Islet of Langerhans (tissue), 1 donor: Measurements from ENCODE around the gene ING3.

Experiments used
- FAIRE-seq: peaks from one replicate; lab custom pipeline; 2011; peaks lifted over from hg19 to GRCh38; lab: Jason Lieb, UNC

The ING3 gene

DNA sequence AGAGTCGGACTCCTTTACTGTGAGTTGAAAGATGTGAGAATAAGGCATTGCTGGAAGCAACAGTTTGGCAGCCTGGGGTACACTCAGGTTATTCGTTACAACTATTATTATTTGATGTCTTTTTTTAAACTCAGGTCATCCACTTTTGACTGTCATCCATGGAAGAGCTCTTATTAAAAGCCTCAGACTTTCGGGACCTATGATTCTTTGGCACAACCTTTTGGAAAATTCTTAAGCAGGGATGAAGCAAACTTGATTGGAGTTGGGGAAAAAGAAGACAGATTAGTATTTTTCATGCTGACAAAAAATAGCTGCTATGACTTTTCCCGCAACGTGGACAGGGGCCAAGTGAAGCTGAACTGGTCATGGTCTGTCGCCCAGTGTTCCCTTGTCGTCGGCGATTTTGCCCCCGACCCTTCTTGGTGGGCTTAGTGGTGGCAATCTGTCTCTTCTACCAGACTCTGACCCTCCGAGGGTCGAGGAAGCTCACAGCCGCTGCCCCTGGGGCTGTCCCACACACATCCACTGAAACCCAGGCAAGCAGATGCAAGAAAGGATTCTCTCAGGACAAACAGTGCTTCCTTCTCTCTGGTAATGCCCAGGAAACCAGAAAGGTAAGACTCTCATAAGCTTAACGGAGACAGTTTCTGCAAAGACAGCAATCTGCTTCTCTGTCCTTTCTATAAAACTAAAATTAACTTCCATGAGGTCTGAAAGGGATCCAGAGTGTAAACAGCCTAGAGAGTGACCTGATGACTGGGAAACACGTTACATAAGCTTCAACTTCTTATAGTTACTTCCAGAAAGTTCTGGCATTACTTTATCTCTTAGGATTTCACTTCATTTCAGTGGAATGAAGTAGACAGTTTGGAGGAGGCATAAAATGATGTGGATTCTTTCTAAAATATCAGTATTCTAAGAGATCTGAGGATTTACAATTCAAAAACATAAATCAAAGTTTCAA lies 39.0 kb downstream of the ING3 start:
- no peak for FAIRE-seq

DNA sequence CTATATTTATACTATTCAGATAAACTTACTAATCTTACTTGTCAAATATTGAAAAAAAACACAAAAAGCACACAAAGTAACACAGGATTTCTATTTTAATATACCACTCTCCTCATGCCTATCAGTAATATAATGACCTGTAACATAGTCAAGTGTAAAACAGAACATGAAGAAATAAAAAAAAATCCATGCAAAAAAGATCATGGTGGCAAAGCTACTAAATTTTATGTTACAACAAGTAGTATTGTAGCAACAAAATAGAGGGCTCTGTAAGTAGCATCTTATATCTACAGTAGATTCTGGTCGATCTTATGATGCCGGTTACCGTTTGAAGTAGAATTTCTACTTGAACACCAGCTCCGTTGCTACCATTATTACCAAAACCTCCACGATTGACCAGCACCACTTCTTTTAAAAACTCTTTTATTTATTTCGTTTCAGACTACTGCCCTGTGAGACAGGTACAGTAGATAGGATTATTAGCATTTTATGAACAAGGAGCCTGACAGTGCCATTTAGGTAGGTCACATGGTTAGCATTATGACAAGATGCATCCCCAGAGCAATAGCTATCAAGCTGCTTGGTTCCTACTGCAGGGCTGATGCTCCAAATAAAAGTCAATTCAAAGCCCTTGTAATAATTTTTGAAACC lies 40.0 kb downstream of the ING3 start:
- no peak for FAIRE-seq

DNA sequence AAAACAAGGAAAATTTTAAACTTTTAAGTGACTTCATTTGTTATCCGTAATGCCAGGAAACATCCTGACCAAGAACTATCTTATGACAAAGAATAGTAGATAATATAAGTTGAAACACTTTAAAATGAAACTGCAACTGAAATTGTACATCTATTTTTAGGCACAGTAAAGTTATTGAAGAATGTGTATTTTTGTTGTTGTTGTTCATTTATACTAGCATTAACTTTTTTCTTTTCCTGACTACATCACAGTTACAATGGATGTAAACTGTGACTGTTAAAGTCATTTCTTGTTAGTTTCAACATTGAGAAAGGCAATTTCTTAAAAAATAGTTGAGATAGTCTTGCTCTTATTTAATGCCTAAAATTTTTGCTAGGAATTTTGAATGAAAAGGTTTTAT lies 40.6 kb downstream of the ING3 start:
- FAIRE-seq, result no peak

- no peak for FAIRE-seq
Measured at GRCh38 chr7:120991581-120991980, 41.0 kb downstream of the ING3 start.

GRCh38 chr7:120992272-120992964 lies 41.8 kb downstream of the ING3 start:
- no peak for FAIRE-seq

DNA sequence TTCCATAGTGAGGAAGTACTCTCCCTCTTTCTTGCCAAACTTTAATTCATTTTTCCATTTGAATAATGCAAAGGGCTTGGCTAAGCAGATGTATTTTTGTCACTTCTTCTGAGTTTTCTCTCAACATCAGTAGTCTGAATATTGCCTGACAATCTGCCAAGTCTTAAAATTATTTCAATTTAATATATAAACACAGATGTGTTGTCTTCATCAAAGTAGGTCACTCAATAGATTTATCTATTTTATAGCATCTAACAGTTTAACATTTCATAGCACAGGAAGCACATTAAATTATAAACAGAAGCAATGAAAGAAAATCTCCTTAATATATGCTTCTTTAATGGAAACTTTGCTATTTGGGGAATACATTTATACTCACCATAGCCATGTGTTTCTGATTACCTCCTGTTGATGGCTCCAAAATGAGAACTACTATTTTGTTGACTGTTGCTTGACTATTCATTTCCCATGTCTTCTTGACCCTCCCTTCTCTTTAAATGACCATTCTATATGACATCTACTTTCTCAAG lies 42.5 kb downstream of the ING3 start:
- no peak for FAIRE-seq

DNA sequence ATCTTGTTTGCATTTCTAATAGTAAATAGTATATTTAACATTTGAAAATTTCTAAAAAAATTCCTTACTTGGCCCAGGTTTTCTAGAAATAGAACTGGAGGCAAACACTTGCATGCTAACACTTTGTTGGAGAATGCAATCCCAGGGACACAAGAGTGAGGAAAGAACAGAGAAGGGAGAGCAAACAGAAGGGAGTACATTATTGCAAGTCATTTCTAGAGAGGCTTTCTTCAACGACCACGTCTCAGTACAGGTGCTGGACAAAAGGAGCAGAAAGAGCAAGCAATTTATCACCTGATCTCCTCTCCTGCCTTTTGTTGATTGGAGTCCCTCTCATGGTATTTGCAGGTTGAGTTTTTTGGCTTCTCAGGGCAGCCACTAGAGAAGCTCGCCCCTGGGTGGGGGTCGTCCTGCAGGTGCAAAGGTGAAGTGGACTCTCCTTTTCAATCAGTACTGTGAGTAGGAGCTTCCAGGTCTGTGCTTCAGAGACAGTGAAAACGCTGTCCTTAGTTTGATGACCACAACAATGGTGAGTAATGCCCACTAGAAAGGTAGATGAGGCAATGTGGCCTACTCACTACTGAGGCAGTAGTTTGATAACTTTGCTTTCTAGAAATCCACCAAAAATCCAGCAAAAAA lies 43.1 kb downstream of the ING3 start:
- no peak for FAIRE-seq

DNA sequence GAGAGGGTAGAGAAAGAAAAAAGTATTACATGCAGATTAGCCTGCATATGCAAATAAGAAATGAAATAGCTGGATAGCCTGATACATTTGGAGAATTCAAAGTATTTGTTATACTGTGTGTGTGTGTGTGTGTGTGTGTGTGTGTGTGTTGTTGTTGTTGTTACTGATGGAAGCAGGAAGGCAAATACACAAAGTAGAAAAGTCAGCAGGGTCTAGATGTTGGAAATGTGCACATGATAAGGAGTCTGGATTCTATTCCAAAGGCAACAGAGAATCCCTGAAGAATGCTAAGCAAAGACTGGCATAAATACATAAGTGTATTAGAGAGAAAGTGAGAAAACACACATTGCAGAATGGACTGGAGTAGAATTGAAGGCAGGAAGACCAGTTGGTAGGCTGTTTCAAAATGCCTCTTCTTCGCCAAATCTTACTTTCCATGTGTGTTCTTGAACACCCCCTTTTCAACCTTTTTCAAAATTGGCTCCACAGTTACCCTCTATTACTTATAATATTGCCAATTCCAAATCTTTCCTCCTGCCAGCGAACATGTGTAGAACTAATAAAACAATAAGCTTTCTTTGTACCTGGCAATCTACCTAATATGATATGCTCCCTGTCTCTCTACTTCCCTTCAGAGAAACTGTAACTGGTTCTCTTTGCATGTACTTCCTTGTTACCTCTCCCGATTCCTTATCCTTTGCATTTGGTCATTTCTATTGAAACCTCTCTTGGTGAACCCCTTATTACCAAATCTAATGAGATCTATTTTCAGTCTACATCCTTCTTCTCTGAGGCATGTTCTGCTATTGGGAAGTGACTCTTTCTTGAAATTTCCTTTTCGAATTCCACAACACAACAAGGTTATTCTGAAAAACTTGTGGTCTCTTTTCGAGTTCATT lies 44.2 kb downstream of the ING3 start:
- no peak for FAIRE-seq

- no peak for FAIRE-seq
Measured at GRCh38 chr7:120995654-120996053, 45.1 kb downstream of the ING3 start.

DNA sequence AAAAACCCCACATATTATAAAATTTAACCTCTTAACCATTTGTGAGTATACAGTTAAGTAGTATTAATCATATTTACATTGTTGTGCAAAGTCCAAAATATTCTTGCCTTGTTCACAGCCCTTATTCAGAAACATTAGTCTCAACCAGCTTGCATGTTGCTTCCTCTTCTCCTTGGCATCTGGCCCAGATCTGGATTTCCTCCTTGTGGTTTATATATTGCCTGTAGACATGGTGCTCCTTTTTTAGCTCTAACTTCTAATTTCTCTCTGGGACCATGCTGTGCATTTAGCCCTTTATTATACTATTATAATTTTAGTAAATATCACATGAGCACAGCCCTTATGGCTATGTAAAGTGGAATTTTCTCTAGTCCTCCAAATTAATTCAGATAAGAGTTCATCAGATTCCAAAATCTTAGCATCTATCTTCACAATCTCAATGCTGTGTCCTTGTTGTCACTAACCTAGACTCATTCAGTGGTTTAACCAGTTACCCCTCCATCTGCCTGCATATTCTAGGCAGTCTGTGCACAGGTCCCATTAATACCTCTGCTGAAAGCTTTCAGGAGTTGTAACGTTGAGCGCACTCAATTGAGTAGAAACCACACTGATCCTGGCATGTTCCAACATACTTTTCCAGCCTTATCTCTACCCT lies 45.9 kb downstream of the ING3 start:
- no peak for FAIRE-seq

- FAIRE-seq, result no peak
Measured at GRCh38 chr7:120996988-120997345, 46.4 kb downstream of the ING3 start.

- FAIRE-seq, result no peak
Measured at GRCh38 chr7:120997882-120998474, 47.4 kb downstream of the ING3 start.

DNA sequence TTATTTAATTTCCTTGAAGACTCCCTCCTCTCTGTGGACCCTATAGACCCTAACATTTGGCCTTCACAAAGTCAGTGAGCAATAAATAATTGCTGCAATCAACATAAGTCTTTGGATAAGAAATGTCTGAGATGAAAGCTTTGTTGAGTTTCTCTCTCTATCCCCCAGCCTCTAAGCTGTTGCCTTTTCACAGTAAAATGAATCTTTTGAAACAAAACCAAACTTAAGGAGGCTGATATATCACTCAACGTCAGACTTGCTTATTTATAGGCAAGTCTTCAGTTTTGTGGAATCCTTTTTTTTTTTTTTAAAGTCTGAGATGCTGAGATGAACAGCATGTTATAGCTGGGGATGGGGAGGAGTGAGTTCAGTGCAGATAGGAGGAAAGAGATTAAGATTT lies 47.9 kb downstream of the ING3 start:
- FAIRE-seq, result no peak

DNA sequence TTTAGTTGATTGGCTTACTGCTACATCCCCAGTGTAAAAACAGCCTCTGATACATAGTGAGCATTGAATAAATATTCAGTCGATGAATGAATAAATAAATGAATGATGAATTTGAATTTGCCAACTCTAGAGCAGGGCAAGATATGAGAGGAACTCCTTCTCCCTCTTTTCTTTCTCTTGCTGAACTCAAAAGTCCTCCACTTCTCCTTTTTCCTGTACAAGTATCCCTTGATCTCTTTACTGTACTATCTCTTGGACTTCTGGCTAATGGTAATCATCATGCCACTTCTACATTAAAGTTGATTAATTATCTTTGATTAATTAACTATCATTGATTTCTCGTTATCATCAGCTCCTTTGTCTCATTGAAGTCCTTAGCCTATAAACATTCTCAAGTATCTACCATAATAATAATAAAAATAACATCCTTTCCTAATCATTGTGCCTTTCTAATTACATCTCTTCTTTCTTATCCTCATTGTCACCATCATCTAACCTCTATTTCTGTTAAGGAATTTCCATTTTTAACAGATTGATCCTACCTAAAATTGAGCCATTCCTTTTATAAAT lies 48.5 kb downstream of the ING3 start:
- FAIRE-seq, result no peak

DNA sequence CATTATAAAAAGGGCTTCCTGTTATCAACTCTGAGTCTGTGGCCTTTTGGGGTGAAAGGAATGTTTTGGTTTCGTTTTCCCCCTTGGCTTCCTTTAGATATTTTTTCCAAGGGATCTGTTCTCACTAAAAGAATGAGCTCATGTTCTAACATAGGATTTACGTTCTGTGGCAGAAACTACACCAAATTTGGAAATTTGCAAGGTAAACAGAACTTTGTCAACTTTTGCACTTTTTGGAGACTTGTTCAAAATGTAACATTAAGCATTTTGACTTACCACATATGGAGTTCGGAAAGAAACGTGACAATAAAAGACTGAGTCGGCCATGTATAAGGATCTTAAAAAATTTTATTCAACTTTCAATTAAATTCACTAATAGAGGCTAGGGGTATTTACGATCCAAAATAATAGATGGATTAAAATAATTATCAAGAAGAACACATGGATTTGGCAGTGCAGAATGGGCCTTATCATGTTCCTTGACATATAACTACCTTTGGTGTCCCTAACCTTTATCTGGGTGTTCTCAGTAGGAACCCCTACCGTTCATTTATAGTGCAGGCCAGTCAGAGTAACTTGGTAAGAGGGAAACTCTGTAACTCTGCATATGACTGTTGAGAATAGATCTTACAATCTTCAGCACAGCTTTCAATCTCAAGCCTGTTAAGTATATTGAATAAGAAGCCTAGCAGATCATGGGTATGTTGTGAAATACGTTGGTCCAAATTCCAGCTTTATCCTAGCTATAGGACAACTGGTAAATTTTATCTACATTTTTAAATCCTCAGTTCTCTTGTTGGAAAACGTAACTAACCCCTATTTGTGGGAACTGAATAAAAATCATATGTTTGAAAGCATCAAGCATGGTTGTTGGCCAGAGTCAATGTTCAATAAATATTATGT lies 49.8 kb downstream of the ING3 start:
- no peak for FAIRE-seq

GRCh38 chr7:121001234-121001906 lies 50.8 kb downstream of the ING3 start:
- FAIRE-seq, result no peak

DNA sequence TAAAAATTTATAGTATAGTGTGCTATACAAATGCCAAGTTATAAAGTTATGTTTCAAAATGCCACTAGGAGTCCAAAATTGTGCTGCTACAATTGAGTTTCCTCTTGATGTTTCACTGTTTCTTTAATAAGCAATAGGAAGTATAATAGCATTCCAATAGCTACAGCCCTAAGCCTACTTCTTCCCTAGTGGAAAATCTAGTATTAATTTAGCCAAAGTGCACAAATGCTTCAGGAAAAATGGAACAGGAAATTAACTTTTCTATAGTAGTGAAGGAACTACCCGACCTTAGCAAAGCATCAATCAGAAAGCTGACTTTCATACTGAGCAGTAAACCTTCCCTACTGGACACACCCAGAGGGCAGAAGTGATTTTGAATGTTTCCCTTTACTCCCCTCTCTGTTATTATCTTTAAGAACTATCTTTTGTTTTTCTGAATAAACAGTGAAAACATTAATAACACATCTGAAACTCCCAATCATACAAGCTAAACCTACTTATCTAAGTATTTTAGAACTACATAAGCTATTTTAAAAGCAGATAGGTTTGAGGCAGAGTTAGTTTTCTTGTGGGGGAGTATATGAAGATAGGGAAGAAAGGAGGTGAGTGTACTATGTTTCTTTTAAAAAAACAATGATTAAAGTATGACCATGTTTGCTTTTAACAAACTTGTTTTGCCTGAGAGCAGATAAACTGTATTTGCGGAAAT lies 51.6 kb downstream of the ING3 start:
- FAIRE-seq, result no peak

DNA sequence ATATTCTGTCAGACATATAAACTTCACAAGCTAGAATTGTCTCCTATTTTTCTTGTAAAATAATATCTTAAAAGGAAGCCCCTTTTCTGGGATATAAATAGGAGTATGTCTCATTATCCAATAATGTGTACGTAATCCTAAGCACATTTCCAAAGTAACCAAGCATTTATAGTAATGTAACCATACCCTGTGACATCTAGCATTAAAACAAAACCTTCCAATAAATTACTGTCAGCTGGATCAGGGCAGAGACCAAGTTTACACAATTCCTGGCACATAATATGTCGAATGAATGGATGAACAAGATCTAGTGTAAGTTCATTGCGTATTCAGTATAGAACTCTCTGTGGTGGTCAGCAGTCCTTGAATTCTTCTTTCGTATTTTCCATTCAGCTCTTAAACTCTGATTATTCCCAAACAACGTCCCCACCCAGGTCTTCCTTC lies 52.2 kb downstream of the ING3 start:
- no peak for FAIRE-seq
